ENCODE measurements around the gene CD22. TPM values are rescaled to one million over a fixed set of nuclear protein-coding genes. Genes with fewer than 3 reads are reported as not detected.

The CD22 gene
- total and polyA plus RNA-seq, 2 of the 8 experiments (the other 6 are each of a cell fraction or from before 2014, with no cell fraction given) = 0.06 to 0.60 TPM

DNA sequence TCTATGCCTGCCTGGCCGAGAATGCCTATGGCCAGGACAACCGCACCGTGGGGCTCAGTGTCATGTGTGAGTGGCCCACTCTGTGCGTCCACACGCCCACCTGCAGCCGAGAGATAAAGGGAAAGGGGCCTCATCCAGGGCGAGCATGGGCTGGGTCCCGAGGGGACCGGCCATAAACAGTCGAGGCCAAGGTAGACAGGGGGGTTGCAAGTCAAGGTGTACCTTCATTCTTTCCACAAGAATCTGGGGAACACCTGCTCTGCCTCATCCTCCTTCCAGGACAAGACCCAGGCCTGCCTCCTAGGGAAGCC lies 28.7 kb upstream of the CD22 start:
- Histone ChIP-seq H3K23ac (ENCODE audit: insufficient read length) (no peak overlapping the region), H3K27me3 (replicated peaks in 1 of 4; ENCODE audit: control insufficient read depth in 3 of 4, extremely low read depth in 1 of 4, insufficient read depth in 3 of 4, low read length in 3 of 4) (peaks cover 0 to 12% (median 2%) of the 10 kb centered on the region in 4 experiments; a peak in 1 of 7 replicates), H4K8ac (ENCODE audit: extremely low read depth, insufficient read depth, low read length) (no peak overlapping the region), H3K14ac (ENCODE audit: insufficient read length) (no peak overlapping the region), H2BK12ac (ENCODE audit: low read depth, low read length) (no peak overlapping the region), H3K79me2 (ENCODE audit: control insufficient read depth in 1 of 2, insufficient read depth in 2 of 2, low read length in 2 of 2) (no peaks in the 10 kb centered on the region), H3K4me1 (replicated peaks in 1 of 4; ENCODE audit: control insufficient read depth in 3 of 4, insufficient read depth in 4 of 4, low read length in 3 of 4) (peaks cover 0 to 7% (median 3%) of the 10 kb centered on the region in 4 experiments; a peak in 6 of 7 replicates), H3K18ac (ENCODE audit: extremely low read depth, low read length) (no peak overlapping the region; the same call in 1 of the 2 replicates), H3K56ac (replicated peaks; ENCODE audit: insufficient read length, low read depth, low read length) (no peak overlapping the region), H2BK20ac (ENCODE audit: low read length) (no peak overlapping the region), H4K91ac (replicated peaks; ENCODE audit: insufficient read length, low read length) (no peak overlapping the region), H2BK5ac (ENCODE audit: low read depth, low read length) (no peak overlapping the region), H4K5ac (ENCODE audit: insufficient read length, low read depth, low read length) (no peak overlapping the region), H3K23me2 (ENCODE audit: low read depth, low read length) (peaks cover 24% of the 10 kb centered on the region; the same call in 1 of the 2 replicates), H3K4ac (replicated peaks; ENCODE audit: insufficient read length, low read depth, low read length) (no peak overlapping the region), H4K20me1 (replicated peaks in 1 of 2; ENCODE audit: control insufficient read depth in 1 of 2, insufficient read depth in 2 of 2, low read length in 2 of 2) (peaks cover 0 to 21% of the 10 kb centered on the region in 2 experiments), H2BK15ac (ENCODE audit: low read length) (no peak overlapping the region), H3K4me2 (ENCODE audit: insufficient read depth in 1 of 2, low read depth in 2 of 2, low read length in 2 of 2) (no peak overlapping the region), H2AFZ (ENCODE audit: low read length) (no peak overlapping the region), H3K27ac (ENCODE audit: low read depth, low read length) (no peak overlapping the region), H3K36me3 (ENCODE audit: control insufficient read depth in 2 of 4, insufficient read depth in 4 of 4, low read length in 3 of 4) (no peaks in the 10 kb centered on the region; a peak in 1 of 8 replicates), H3K9me3 (ENCODE audit: insufficient read depth in 2 of 2, low read depth in 1 of 2, low read length in 1 of 2) (no peaks in the 10 kb centered on the region; a peak in 1 of 4 replicates), H3K79me1 (ENCODE audit: low read depth, low read length) (peaks cover 3% of the 10 kb centered on the region; the same call in 1 of the 2 replicates), H2AK5ac (ENCODE audit: low read depth, low read length) (no peak overlapping the region), H2BK120ac (replicated peaks; ENCODE audit: low read depth, low read length) (no peak overlapping the region), H3K4me3 (ENCODE audit: extremely low read depth in 1 of 4, insufficient read depth in 2 of 4, low read depth in 3 of 4, low read length in 4 of 4) (no peak overlapping the region), H3K9ac (replicated peaks in 1 of 4; ENCODE audit: extremely low read depth in 1 of 4, low read depth in 3 of 4, low read length in 3 of 4) (no peak overlapping the region)
- 93% methylated on average over 10 of the region's 10 CpGs; no CpG with 5 or more reads in 1 of the 2 experiments for WGBS, 2 experiments (ENCODE audit: extremely low coverage in 1 of 2, insufficient coverage in 1 of 2, insufficient read length in 1 of 2, insufficient replicate concordance in 2 of 2, low coverage in 1 of 2, low lambda C conversion rate in 2 of 2, missing lambda C conversion rate in 1 of 2)
- DNase-seq (ENCODE audit: low read depth in 1 of 2, low spot score in 2 of 2) = no peak
- no peak for FAIRE-seq
- ChIA-PET POLR2A (ENCODE audit: partially characterized antibody) (interaction anchor here (1.3 kb wide), 1 partner anchor 20 kb away, joined by 3 read pairs; no protein-coding TSS in a partner anchor), CTCF (ENCODE audit: partially characterized antibody) (interaction anchor here (1.0 kb wide), 1 partner anchor 62 kb away, joined by 3 read pairs; no protein-coding TSS in a partner anchor)
- TF ChIP-seq, protein P1, sequence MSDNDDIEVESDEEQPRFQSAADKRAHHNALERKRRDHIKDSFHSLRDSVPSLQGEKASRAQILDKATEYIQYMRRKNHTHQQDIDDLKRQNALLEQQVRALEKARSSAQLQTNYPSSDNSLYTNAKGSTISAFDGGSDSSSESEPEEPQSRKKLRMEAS (IDR thresholded peaks at IDR 0.05) = no peak
- no peak for TF ChIP-seq POLR2AphosphoS5 (IDR thresholded peaks at IDR 0.05; ENCODE audit: low read depth, low read length)
- TF ChIP-seq, protein P2, sequence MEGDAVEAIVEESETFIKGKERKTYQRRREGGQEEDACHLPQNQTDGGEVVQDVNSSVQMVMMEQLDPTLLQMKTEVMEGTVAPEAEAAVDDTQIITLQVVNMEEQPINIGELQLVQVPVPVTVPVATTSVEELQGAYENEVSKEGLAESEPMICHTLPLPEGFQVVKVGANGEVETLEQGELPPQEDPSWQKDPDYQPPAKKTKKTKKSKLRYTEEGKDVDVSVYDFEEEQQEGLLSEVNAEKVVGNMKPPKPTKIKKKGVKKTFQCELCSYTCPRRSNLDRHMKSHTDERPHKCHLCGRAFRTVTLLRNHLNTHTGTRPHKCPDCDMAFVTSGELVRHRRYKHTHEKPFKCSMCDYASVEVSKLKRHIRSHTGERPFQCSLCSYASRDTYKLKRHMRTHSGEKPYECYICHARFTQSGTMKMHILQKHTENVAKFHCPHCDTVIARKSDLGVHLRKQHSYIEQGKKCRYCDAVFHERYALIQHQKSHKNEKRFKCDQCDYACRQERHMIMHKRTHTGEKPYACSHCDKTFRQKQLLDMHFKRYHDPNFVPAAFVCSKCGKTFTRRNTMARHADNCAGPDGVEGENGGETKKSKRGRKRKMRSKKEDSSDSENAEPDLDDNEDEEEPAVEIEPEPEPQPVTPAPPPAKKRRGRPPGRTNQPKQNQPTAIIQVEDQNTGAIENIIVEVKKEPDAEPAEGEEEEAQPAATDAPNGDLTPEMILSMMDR (IDR thresholded peaks at IDR 0.05; ENCODE audit: control extremely low read depth in 1 of 3, insufficient read depth in 1 of 3, low read depth in 1 of 3, low read length in 3 of 3) = no peak
- no peak for TF ChIP-seq JUN (IDR thresholded peaks at IDR 0.05; ENCODE audit: low read depth, low read length)
- no peak for TF ChIP-seq CEBPB (IDR thresholded peaks at IDR 0.05; ENCODE audit: low read depth, low read length)
- no peak for TF ChIP-seq TAF7 (optimal IDR thresholded peaks at IDR 0.05; ENCODE audit: borderline replicate concordance, low read depth, low read length)
- TF ChIP-seq SAP30 (IDR thresholded peaks at IDR 0.05; ENCODE audit: insufficient read depth, insufficient replicate concordance, low read length) = no peak
- no peak for TF ChIP-seq BRCA1 (IDR thresholded peaks at IDR 0.05; ENCODE audit: low read depth, low read length)
- TF ChIP-seq, protein P3, sequence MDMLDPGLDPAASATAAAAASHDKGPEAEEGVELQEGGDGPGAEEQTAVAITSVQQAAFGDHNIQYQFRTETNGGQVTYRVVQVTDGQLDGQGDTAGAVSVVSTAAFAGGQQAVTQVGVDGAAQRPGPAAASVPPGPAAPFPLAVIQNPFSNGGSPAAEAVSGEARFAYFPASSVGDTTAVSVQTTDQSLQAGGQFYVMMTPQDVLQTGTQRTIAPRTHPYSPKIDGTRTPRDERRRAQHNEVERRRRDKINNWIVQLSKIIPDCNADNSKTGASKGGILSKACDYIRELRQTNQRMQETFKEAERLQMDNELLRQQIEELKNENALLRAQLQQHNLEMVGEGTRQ (IDR thresholded peaks at IDR 0.05; ENCODE audit: low read length) = no peak
- TF ChIP-seq KDM4A (IDR thresholded peaks at IDR 0.05; ENCODE audit: low read depth, low read length, severe bottlenecking) = no peak

All from H1 (cell line).